C4-2B (cell line): Measurements from ENCODE around the gene B3GNT9.

ENCODE experiments used
- CTCF ChIP-seq: fragments of 450-650 bp; conservative IDR thresholded peaks from 2 replicates; pipeline ENCODE4 v1.5.1; 2017; ENCODE audit warnings: mild to moderate bottlenecking
- ZFX ChIP-seq: fragments of 450-650 bp; IDR thresholded peaks from 2 replicates; pipeline ENCODE4 v1.6.1; 2017

GRCh38 chr16:67129422-67129821, 21.4 kb downstream of the B3GNT9 start:
- TF ChIP-seq CTCF = no peak
- no peak for TF ChIP-seq ZFX
